Spleen (tissue), 7 donors: ENCODE measurements around the gene MLC1.

Experiments
- POLR2A ChIP-seq, 3 donors: fragments of 450-650 bp; IDR thresholded peaks; one replicate each; pipeline ENCODE4 v1.5.1; 2017; ENCODE audit warnings: antibody characterized with exemption in 3 of 3, mild to moderate bottlenecking in 1 of 3
- POLR2AphosphoS5 ChIP-seq, 3 donors: sonication (generic); formaldehyde crosslinking; IDR thresholded peaks; one replicate each; pipeline ENCODE4 v1.5.1; 2017; ENCODE audit warnings: antibody characterized with exemption in 3 of 3
- TF ChIP-seq, protein P1 (sequence below), 11 experiments: fragments of 200-600 bp in 7 of 11; fragments of 450-650 bp in 4 of 11; sonication (generic) in 4 of 11; IDR thresholded peaks in 8 of 11; conservative IDR thresholded peaks in 3 of 11; 1 replicate in 7 of 11; 2 replicates in 4 of 11; pipeline versions ENCODE4 v1.4.0 to v1.8.0; 2016 to 2021; ENCODE audit warnings: antibody characterized with exemption in 11 of 11, inconsistent platforms in 4 of 11, mild to moderate bottlenecking in 1 of 11
- donor health status: DM: no; HTN: no; CAD: no; lungs with moderate emphysema.
- donor health status: DM: no; HTN: no; CAD: no.
- donor health status: DM: no; HTN: no; CAD: no.

GRCh38 chr22:50048061-50048765, 37.0 kb downstream of the MLC1 start:
- TF ChIP-seq, protein P1, sequence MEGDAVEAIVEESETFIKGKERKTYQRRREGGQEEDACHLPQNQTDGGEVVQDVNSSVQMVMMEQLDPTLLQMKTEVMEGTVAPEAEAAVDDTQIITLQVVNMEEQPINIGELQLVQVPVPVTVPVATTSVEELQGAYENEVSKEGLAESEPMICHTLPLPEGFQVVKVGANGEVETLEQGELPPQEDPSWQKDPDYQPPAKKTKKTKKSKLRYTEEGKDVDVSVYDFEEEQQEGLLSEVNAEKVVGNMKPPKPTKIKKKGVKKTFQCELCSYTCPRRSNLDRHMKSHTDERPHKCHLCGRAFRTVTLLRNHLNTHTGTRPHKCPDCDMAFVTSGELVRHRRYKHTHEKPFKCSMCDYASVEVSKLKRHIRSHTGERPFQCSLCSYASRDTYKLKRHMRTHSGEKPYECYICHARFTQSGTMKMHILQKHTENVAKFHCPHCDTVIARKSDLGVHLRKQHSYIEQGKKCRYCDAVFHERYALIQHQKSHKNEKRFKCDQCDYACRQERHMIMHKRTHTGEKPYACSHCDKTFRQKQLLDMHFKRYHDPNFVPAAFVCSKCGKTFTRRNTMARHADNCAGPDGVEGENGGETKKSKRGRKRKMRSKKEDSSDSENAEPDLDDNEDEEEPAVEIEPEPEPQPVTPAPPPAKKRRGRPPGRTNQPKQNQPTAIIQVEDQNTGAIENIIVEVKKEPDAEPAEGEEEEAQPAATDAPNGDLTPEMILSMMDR (IDR thresholded peaks at IDR 0.05 in 8 of 11, conservative IDR thresholded peaks at IDR 0.05 in 3 of 11): no peak
- TF ChIP-seq POLR2A (IDR thresholded peaks at IDR 0.05) (no peak), POLR2AphosphoS5 (IDR thresholded peaks at IDR 0.05) (no peak)
